Ovary (tissue), 9 donors: Measurements from ENCODE around the gene CD34. TPM values are rescaled to one million over a fixed set of nuclear protein-coding genes. Genes with fewer than 3 reads are reported as not detected.
A peak's percentile ranks its signal among the peaks of the same experiment; 100 is the strongest.

Experiments used
- DNase-seq, 5 donors: peaks; one replicate each; pipeline ENCODE4 v3.0.0-alpha.2; 2019 to 2020
- H3K27ac ChIP-seq, 2 donors: fragments of 200-600 bp; one replicate each; pipeline versions ENCODE4 v1.5.1 to v1.8.0; 2019 to 2022
- H3K27me3 ChIP-seq: fragments of 200-600 bp; one replicate; pipeline ENCODE4 v1.8.0; 2022
- H3K36me3 ChIP-seq: fragments of 200-600 bp; sonication (generic); one replicate; pipeline ENCODE4 v1.5.1; 2019
- H3K4me1 ChIP-seq: one replicate; pipeline ENCODE4 v1.8.1; 2013; ENCODE audit warnings: mild to moderate bottlenecking, moderate library complexity; ENCODE audit not compliant: insufficient read depth
- H3K4me3 ChIP-seq: fragments of 200-600 bp; sonication (generic); one replicate; pipeline ENCODE4 v1.5.1; 2017
- H3K9me3 ChIP-seq, 2 donors: fragments of 200-600 bp in 1 of 2; sonication (generic) in 1 of 2; one replicate each; pipeline versions ENCODE4 v1.5.1 to v1.8.1; 2013 to 2019; ENCODE audit warnings: mild to moderate bottlenecking in 1 of 2, moderate library complexity in 1 of 2
- EP300 ChIP-seq: sonication (generic); formaldehyde crosslinking; IDR thresholded peaks from one replicate; pipeline ENCODE4 v1.6.1; 2017; ENCODE audit warnings: antibody characterized with exemption
- POLR2A ChIP-seq: fragments of 450-650 bp; IDR thresholded peaks from one replicate; pipeline ENCODE4 v1.6.1; 2017; ENCODE audit warnings: antibody characterized with exemption, mild to moderate bottlenecking, moderate library complexity
- WGBS, 3 donors: extraction: QIAGEN DNeasy Blood & Tissue Kit in 1 of 3; methylation state at CpG; one replicate each; pipeline versions ENCODE4 v1.1.5 to v1.1.7; 2013 to 2017; 5-methylcytosine and 5-hydroxymethylcytosine counted together
- intact Hi-C, 4 donors: fragments of 100-400 bp; cut with DNase I; formaldehyde crosslinking; loops; one replicate each; pipeline versions ENCODE4 v1.11.0 to v1.15.1; 2022 to 2023
- polyA plus RNA-seq, 2 donors: library from polyadenylated mRNA; stranded (reverse); fragments of 200-250 nt in 1 of 2; fragments of 350-450 nt in 1 of 2; fragmentation: Illumina TruSeq in 1 of 2; extraction: RNeasy Lipid Tissue Mini Kit (QIAGEN cat#74804) in 1 of 2; gene quantifications; one replicate each; pipeline ENCODE4 v1.2.3, GENCODE V29; 2013 to 2014
- total RNA-seq, 7 donors: library from RNA; depleted of rRNA in 2 of 7; stranded (reverse); fragments of >200 nt in 2 of 7; fragmentation: NEBNext Ultra II Directional in 3 of 7; extraction: Animal tissue kit (Norgen Biotek cat#: 25700) in 3 of 7; gene quantifications; one replicate each; pipeline versions ENCODE4 v1.1.0 to v1.2.4, GENCODE V29; 2016 to 2023
- TF ChIP-seq, protein P1 (sequence below), 3 donors: fragments of 450-650 bp in 2 of 3; fragments of 200-600 bp in 1 of 3; IDR thresholded peaks; one replicate each; pipeline versions ENCODE4 v1.5.1 to v1.8.0; 2016 to 2022; ENCODE audit warnings: antibody characterized with exemption in 3 of 3, mild to moderate bottlenecking in 1 of 3
- donor health status: DM: no; HTN: no; CAD: no; lungs with moderate emphysema.
- donor health status: DM: no; HTN: no; CAD: no.
- donor health status: Bipolar disorder and iron deficiency.
- donor health status: DM: yes; HTN: yes; CAD: no.
- donor health status: DM: no; HTN: no; CAD: no.
- donor health status: DM: yes; HTN: yes; CAD: no.

Gene CD34
- total and polyA plus RNA-seq, 9 donors = 12.6 to 146 (median 25.9) TPM

DNA sequence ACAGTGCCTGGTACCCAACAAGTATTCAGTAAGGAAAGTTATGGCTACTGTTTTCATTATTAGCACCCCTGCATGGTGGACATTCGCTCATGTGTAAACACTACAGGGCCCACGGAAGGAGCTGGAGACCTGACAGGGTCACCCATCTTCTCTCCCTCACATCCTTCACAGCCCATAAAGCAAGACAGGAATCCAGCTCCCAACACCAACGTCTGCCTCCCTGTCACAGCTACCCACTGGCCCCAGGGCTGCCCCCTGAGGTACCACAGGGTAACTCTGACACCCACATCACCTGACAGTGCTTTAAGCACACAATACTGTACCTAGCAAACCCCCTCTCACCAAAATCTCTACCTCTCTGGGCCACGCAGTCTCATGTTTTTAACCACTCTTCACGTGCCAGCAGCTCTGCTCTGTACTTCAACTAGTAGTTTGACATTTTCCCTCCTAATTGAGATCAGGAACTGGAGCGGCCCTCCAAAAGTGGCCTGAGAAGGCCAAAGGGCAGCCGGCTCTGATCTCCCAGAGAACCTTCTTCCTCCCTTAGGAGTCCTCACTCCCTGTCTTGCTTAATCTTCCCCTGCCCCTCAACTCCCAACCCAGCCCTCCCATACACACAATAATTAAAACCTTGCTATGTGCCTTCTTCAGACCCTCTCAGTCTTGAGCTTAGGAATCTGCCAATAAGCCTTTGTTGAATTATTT is 76.8 kb downstream of the CD34 start:
- no peaks in the 10 kb centered on the region for H3K36me3 ChIP-seq
- WGBS, 3 donors = 94 to 96% (median 95%) methylated on average over 7 of the region's 7 CpGs
- H3K9me3 ChIP-seq = no peaks in the 10 kb centered on the region
- no peak overlapping the region for H3K4me3 ChIP-seq
- intact Hi-C loops = loop anchor here in 1 of 4 donors (5.0 kb wide), 1 partner anchor 33 kb away; no protein-coding TSS in a partner anchor
- TF ChIP-seq EP300 (no peak), POLR2A (no peak)
- TF ChIP-seq, protein P1, sequence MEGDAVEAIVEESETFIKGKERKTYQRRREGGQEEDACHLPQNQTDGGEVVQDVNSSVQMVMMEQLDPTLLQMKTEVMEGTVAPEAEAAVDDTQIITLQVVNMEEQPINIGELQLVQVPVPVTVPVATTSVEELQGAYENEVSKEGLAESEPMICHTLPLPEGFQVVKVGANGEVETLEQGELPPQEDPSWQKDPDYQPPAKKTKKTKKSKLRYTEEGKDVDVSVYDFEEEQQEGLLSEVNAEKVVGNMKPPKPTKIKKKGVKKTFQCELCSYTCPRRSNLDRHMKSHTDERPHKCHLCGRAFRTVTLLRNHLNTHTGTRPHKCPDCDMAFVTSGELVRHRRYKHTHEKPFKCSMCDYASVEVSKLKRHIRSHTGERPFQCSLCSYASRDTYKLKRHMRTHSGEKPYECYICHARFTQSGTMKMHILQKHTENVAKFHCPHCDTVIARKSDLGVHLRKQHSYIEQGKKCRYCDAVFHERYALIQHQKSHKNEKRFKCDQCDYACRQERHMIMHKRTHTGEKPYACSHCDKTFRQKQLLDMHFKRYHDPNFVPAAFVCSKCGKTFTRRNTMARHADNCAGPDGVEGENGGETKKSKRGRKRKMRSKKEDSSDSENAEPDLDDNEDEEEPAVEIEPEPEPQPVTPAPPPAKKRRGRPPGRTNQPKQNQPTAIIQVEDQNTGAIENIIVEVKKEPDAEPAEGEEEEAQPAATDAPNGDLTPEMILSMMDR (IDR thresholded peaks at IDR 0.05) = no peak
- H3K27me3 ChIP-seq = no peaks in the 10 kb centered on the region
- peaks cover 24% of the 10 kb centered on the region for H3K4me1 ChIP-seq
- peak in 1 of 5 donors; percentile 13 for DNase-seq
- no peak overlapping the region for H3K27ac ChIP-seq

DNA sequence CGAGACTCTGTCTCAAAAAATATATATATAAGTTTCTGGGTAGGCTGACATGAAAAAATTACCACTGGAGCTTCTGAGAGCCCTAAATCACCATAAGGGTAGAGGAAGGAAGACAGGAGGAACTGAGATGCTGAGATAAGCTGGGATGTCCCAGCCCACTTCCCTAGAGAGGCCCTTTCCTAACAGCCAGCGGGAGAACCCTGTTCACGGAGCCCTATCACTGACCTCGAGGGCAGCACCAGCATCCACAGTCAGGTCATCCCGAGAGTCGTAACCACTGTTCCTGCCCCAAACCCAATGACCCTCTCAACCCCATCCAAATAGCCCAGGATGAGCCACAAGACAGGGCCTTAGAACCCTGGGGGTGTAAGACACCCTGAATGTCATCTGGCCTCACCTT is 77.5 kb downstream of the CD34 start:
- Histone ChIP-seq H3K27me3 (no peaks in the 10 kb centered on the region), H3K9me3 (no peaks in the 10 kb centered on the region), H3K4me3 (no peak overlapping the region), H3K4me1 (peaks cover 18% of the 10 kb centered on the region), H3K27ac (no peak overlapping the region), H3K36me3 (no peaks in the 10 kb centered on the region)
- TF ChIP-seq EP300 = no peak
- TF ChIP-seq POLR2A = no peak
- TF ChIP-seq, protein P1 (IDR thresholded peaks at IDR 0.05) = no peak
- 84 to 92% (median 85%) methylated on average over 6 of the region's 6 CpGs for WGBS, 3 donors
- intact Hi-C loops = loop anchor here in 1 of 4 donors (5.0 kb wide), 1 partner anchor 34 kb away; no protein-coding TSS in a partner anchor
- no peak for DNase-seq

DNA sequence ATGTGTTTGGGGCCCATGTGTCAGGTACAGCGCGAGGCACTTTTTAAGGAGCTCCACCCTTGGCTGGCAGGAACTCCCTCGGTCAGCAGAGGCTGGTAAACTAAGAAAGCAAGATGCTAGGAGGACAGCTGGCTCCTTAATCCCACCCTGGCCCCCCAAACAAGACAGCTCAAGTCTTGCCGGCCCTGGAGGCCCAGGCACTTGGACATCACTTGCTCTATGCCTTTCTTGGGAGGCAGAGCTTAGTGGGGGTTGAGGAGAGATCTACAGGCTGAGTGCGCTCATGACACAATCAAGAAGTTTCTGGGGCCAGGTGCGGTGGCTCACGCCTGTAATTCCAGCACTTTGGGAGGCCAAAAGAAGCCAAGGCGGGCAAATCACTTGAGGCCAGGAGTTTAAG is 78.1 kb downstream of the CD34 start:
- intact Hi-C loops = loop anchor here in 1 of 4 donors (5.0 kb wide), 1 partner anchor 35 kb away; no protein-coding TSS in a partner anchor
- Histone ChIP-seq H3K27me3 (no peaks in the 10 kb centered on the region), H3K4me3 (no peak overlapping the region), H3K27ac (no peak overlapping the region), H3K4me1 (peaks cover 13% of the 10 kb centered on the region), H3K36me3 (no peaks in the 10 kb centered on the region), H3K9me3 (no peaks in the 10 kb centered on the region)
- no peak for DNase-seq
- TF ChIP-seq, protein P1 (IDR thresholded peaks at IDR 0.05) = no peak
- TF ChIP-seq EP300 = no peak
- TF ChIP-seq POLR2A = no peak
- WGBS, 3 donors = 95 to 96% (median 96%) methylated on average over 8 of the region's 8 CpGs

DNA sequence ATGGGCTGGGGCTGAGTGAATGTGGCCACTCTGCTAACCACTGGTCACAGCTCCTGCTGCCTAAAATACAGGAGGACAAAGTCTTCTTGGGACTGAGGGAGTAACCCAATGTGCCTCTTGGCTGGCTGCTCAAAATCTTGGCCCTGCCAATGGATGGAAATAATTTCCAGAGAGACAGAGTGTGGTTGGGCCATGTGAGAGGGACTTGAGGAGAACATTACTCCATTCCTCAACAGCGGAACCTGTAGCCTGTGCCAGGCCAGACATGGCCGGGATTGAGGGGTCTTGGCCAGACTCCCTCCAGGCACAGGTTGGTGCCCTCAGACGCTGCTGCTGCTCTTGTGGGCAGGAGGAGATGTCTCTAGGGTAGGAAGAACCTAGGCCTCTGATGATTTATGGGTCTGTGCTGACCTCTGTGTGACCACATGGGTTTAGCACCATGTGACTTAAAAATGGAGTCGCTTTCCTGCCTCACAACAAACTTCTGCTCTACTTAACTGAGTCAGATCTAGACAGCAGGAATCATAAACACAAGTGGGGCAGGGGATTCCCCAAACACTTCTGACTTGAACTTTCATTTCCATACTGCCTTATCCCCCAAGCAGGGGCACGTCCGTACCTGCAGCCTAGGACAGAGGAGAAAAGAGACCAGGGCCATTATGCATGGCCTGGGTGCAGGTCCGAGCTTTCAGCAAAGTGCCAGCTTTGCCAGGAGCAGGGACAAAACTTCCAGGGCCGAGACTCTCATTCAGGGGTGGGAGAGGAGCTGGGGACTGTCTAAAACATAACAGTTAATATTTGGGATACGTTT is 79.2 kb downstream of the CD34 start:
- TF ChIP-seq POLR2A (no peak), EP300 (no peak)
- TF ChIP-seq, protein P1 (IDR thresholded peaks at IDR 0.05) = no peak
- no peaks in the 10 kb centered on the region for H3K27me3 ChIP-seq
- H3K27ac ChIP-seq = no peak overlapping the region
- H3K9me3 ChIP-seq = no peaks in the 10 kb centered on the region
- H3K4me1 ChIP-seq = peaks cover 11% of the 10 kb centered on the region
- 78 to 85% (median 84%) methylated on average over 9 of the region's 9 CpGs for WGBS, 3 donors
- H3K4me3 ChIP-seq = no peak overlapping the region
- intact Hi-C loops = loop anchor here in 1 of 4 donors (5.0 kb wide), 1 partner anchor 36 kb away; no protein-coding TSS in a partner anchor
- DNase-seq = peak in 1 of 5 donors; percentile 29
- no peaks in the 10 kb centered on the region for H3K36me3 ChIP-seq

Other genes starting within 250 kb of the CD34 start
- 100 to 1,000 TPM in 6 of 7 donors, 10 to 100 TPM in 1; 95.0 to 165 (median 121) TPM for gene CD46, start 159.1 kb downstream of the CD34 start, total RNA-seq
- gene CD46, start 159.1 kb downstream of the CD34 start, polyA plus RNA-seq = 100 to 1,000 TPM in 1 of 2 donors, 10 to 100 TPM in 1; 78.8 to 142 TPM